ENCODE measurements around the gene GM2A. TPM values are rescaled to one million over a fixed set of nuclear protein-coding genes. Genes with fewer than 3 reads are reported as not detected.

Gene GM2A
- total and polyA plus RNA-seq, 2 of the 8 experiments (the other 6 are each of a cell fraction or from before 2014, with no cell fraction given): 18.5 to 32.2 TPM

DNA sequence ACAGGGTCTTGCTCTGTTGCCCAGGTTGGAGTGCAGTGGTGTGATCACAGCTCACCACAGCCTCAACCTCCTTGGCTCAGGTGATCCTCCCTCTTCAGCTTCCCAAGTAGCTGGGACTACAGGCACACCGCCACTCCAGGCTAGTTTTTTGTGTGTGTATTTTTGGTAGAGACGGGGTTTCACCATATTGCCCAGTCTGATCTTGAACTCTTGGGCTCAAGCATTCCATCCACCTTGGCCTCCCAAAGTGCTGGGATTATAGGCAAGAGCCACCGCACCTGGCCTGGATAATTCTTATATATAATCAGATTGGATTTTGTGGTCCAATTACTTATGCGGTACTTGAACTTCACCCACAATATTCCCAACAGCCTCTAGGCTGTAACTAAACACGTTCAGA is 48.9 kb upstream of the GM2A start:
- no peak overlapping the region for H3K4me2 ChIP-seq (ENCODE audit: insufficient read depth in 1 of 2, low read depth in 2 of 2, low read length in 2 of 2)
- TF ChIP-seq SAP30 (IDR thresholded peaks at IDR 0.05; ENCODE audit: insufficient read depth, insufficient replicate concordance, low read length): no peak
- TF ChIP-seq ASH2L (IDR thresholded peaks at IDR 0.05; ENCODE audit: low read length): no peak
- TF ChIP-seq PHF8 (conservative IDR thresholded peaks at IDR 0.05; ENCODE audit: low read depth, low read length): no peak
- no peak for TF ChIP-seq TCF12 (IDR thresholded peaks at IDR 0.05; ENCODE audit: low read depth, low read length)
- no peak for TF ChIP-seq EZH2 (IDR thresholded peaks at IDR 0.05; ENCODE audit: low read depth, low read length, severe bottlenecking)
- no peak for TF ChIP-seq KDM4A (IDR thresholded peaks at IDR 0.05; ENCODE audit: low read depth, low read length, severe bottlenecking)

More for the DNA sequence above, 48.9 kb upstream of the GM2A start:
- 90% methylated on average over 5 of the region's 5 CpGs; no CpG with 5 or more reads in 1 of the 2 experiments for WGBS, 2 experiments (ENCODE audit: extremely low coverage in 1 of 2, insufficient coverage in 1 of 2, insufficient read length in 1 of 2, insufficient replicate concordance in 2 of 2, low coverage in 1 of 2, low lambda C conversion rate in 2 of 2, missing lambda C conversion rate in 1 of 2)
- Histone ChIP-seq H2BK5ac (ENCODE audit: low read depth, low read length) (no peak overlapping the region), H3K79me1 (ENCODE audit: low read depth, low read length) (no peaks in the 10 kb centered on the region), H3K36me3 (ENCODE audit: control insufficient read depth in 2 of 4, insufficient read depth in 4 of 4, low read length in 3 of 4) (no peaks in the 10 kb centered on the region), H3K14ac (ENCODE audit: insufficient read length) (no peak overlapping the region), H2AK5ac (ENCODE audit: low read depth, low read length) (no peak overlapping the region), H3K23me2 (ENCODE audit: low read depth, low read length) (no peaks in the 10 kb centered on the region), H2BK12ac (ENCODE audit: low read depth, low read length) (no peak overlapping the region), H3K9ac (replicated peaks in 1 of 4; ENCODE audit: extremely low read depth in 1 of 4, low read depth in 3 of 4, low read length in 3 of 4) (no peak overlapping the region), H3K27ac (ENCODE audit: low read depth, low read length) (no peak overlapping the region), H2BK120ac (replicated peaks; ENCODE audit: low read depth, low read length) (no peak overlapping the region), H3K79me2 (ENCODE audit: control insufficient read depth in 1 of 2, insufficient read depth in 2 of 2, low read length in 2 of 2) (no peaks in the 10 kb centered on the region), H4K5ac (ENCODE audit: insufficient read length, low read depth, low read length) (no peak overlapping the region), H2BK15ac (ENCODE audit: low read length) (no peak overlapping the region), H4K91ac (replicated peaks; ENCODE audit: insufficient read length, low read length) (no peak overlapping the region), H3K23ac (ENCODE audit: insufficient read length) (no peak overlapping the region), H3K27me3 (replicated peaks in 1 of 4; ENCODE audit: control insufficient read depth in 3 of 4, extremely low read depth in 1 of 4, insufficient read depth in 3 of 4, low read length in 3 of 4) (no peaks in the 10 kb centered on the region), H3K4ac (replicated peaks; ENCODE audit: insufficient read length, low read depth, low read length) (no peak overlapping the region), H3K4me3 (ENCODE audit: extremely low read depth in 1 of 4, insufficient read depth in 2 of 4, low read depth in 3 of 4, low read length in 4 of 4) (no peak overlapping the region), H3K56ac (replicated peaks; ENCODE audit: insufficient read length, low read depth, low read length) (no peak overlapping the region), H4K20me1 (replicated peaks in 1 of 2; ENCODE audit: control insufficient read depth in 1 of 2, insufficient read depth in 2 of 2, low read length in 2 of 2) (no peaks in the 10 kb centered on the region), H4K8ac (ENCODE audit: extremely low read depth, insufficient read depth, low read length) (no peak overlapping the region), H3K4me1 (replicated peaks in 1 of 4; ENCODE audit: control insufficient read depth in 3 of 4, insufficient read depth in 4 of 4, low read length in 3 of 4) (no peaks in the 10 kb centered on the region), H3K9me3 (ENCODE audit: insufficient read depth in 2 of 2, low read depth in 1 of 2, low read length in 1 of 2) (no peaks in the 10 kb centered on the region), H2BK20ac (ENCODE audit: low read length) (no peak overlapping the region), H2AFZ (ENCODE audit: low read length) (no peak overlapping the region), H3K18ac (ENCODE audit: extremely low read depth, low read length) (no peak overlapping the region)
- FAIRE-seq (no peak), DNase-seq (ENCODE audit: low read depth in 1 of 2, low spot score in 2 of 2) (no peak)
- CTCF ChIA-PET (ENCODE audit: partially characterized antibody): interaction anchor here (0.6 to 1.7 kb wide), 5 partner anchors 35 to 242 kb away, joined by 3 to 4 read pairs (median 4); no protein-coding TSS in a partner anchor
- POLR2A ChIA-PET (ENCODE audit: partially characterized antibody): no interaction called here
